ENCODE results near the gene BMPR1A. TPM values are rescaled to one million over a fixed set of nuclear protein-coding genes. Genes with fewer than 3 reads are reported as not detected.

The BMPR1A gene
- 10 to 100 TPM; 15.9 to 19.5 TPM for total RNA-seq

DNA sequence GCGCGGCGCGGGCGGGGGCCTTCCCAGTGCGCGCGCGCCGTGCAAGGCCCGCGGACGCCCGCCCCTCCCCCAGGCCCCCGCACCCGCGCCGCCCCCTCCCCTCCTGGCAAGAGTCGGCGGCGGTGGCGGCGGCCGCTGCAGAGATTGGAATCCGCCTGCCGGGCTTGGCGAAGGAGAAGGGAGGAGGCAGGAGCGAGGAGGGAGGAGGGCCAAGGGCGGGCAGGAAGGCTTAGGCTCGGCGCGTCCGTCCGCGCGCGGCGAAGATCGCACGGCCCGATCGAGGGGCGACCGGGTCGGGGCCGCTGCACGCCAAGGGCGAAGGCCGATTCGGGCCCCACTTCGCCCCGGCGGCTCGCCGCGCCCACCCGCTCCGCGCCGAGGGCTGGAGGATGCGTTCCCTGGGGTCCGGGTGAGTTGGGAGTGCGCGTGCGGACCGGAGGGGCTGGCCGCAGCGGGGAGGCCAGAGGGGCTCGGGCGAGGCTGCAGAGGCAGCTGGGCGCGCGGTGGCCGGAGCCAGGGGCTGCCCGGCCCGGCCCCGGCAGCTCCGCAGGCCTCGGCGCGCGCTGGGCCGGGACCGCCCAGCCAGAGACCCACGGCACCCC, at the start of gene BMPR1A:
Gene BMPR1A (plus strand): TSS at position 109 of the 602 bp plus-strand sequence. CDS start 119,400 bp downstream, outside the sequence.
- ChIA-PET POLR2A (interaction anchor here (0.7 to 1.3 kb wide), 4 partner anchors 44 to 79 kb away, joined by 3 to 6 read pairs (median 3); no protein-coding TSS in a partner anchor), CTCF (interaction anchor here (1.4 kb wide), 1 partner anchor 143 kb away, joined by 3 read pairs; no protein-coding TSS in a partner anchor)

DNA sequence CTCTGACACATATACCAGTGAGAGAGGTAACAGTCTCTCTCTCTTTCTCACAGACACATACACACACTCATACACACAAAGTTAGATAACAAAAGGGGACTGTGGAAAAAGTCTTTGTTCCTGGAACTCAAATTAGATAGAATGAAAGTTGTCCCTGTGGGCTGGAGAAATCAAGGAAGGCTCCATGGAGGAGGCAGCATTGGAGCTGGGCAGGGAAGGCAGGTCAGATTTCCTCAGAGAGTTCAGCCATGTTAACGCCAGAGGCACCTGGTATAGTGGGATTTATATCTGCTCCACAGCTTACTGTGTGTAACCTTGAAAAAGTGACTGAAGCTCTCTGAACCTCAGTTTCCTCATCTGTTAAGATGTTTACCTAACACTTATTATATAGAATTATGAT, 49.4 kb upstream of the BMPR1A start:
- CTCF ChIA-PET = no interaction called here

DNA sequence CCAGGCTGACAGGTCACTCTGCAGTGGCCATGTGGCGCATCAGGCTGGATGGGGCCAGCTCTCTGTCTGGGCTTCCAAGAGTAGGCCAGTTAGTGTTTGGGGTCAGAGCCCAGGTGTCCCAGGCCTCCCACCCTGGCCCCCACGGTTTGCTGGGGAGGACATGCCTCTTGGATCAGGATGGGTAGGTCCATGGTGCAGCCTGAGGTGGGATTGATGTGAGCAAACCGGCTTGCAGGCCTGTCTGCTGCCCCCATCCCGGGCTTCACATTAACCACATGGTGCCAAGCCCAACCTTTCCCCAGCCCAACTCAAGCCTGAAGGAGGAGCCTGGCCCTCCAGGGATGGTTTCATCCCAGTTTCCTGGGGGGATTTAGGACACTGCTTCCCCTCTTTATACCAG, 48.9 kb upstream of the BMPR1A start:
- POLR2A ChIA-PET = no interaction called here
- CTCF ChIA-PET = interaction anchor here (1.3 kb wide), 1 partner anchor 19 kb away, joined by 4 read pairs; no protein-coding TSS in a partner anchor

More for the DNA sequence above, 49.4 kb upstream of the BMPR1A start:
- POLR2A ChIA-PET = no interaction called here

DNA sequence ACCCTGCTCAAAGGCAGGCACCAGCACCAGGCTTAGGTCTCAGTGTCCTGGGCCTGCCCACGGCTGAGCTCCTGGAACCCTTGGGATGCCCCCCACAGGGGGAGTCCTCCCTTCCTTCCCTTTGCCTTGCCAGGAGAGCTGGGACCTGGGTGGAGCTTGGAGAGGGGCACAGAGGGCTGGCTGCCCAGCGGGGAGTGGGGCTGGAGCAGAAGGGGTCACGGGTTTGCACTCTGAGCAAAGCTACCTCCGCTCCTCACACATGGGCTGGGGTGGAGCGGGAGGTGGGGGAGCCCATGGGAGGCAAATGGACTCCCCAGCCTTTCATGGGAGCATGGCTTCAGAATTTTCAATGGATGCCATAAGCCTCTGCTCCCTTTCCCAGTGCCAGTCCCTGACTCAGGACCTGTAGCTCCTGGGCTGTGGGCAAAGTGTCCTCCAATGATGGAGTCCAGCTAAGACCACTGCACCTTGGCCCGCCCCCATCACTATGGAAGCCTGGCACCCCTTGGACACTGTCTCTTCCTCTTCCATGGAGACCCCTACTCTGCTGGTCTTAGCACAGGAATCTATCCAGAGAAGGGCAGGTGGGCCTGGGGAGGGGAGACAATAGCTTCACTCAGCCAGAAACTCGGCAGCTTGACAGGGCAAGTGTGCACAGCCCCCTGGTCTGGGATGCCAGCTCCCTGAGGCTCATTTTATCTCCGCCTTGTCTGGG, 48.2 kb upstream of the BMPR1A start:
- CTCF ChIA-PET = interaction anchor here (1.3 kb wide), 2 partner anchors 13 to 19 kb away, joined by 3 to 4 read pairs; no protein-coding TSS in a partner anchor
- POLR2A ChIA-PET = no interaction called here

DNA sequence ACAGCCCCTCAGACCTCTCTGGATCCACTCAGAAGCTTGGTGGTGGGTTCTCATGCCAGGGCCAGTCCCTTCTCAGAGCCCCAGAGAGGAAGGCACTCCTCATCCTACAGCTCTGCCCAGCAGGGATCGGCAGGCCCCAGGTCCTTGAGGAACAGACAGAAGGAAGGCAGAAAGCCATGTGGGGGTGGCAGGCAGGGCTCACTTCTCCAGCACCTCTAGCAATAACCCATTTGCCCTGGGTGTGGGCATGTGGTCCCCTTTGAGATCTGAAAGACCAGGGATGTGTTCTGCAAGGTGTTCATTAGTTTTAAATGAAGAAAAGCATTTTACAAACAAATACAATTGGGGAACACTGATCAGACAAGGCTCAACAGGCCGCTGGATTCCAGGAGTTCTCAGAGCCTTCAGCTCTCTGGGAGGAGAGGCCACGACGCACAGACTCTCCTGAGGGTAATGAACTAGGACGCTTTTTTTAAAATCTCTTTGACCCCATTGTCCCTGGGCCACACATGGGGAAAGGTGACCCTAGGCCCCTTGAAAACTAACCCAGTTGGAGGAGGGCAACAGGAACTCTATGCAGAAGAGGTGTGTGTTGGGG, 47.5 kb upstream of the BMPR1A start:
- ChIA-PET POLR2A (no interaction called here), CTCF (interaction anchor here (1.3 to 1.6 kb wide), 3 partner anchors 9 to 20 kb away, joined by 3 to 4 read pairs (median 3); no protein-coding TSS in a partner anchor)

DNA sequence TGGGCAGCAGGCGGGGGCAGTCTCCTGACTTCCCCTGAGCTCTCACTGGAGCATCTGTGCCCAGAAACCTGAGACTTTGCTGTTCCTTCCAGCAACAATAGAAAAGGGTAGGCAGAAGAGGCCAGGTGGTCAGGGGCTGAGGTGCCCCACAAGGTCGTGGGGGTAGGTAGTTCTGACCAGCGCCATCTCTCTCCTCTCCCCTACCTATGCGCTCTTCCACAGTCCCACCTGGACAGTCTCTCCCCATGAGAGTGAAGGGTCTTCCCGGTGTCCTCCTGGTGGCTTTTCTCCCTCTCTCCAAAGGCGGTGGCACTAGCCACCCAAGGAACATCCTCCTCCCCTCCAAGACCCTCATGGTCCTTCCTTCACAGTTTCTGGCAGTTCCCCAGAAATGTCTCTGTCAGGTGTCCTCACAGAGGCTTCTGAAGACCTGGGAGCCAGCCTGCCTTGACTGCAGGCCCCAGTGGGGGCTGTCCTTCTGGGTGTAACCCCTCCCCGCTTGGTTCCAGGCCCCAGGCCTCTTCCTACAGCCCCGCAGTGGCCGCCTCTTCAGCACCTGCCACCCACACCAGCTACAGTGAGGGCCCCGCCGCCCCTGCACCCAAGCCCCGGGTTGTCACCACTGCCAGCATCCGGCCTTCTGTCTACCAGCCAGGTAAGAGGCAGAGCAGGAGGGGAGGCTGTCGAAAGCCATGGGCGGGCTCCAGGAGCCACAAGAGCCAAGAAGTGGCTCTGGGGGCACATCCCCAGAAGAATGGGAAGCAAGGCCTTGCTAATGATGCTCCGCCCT, 46.8 kb upstream of the BMPR1A start:
- ChIA-PET POLR2A (no interaction called here), CTCF (interaction anchor here (0.5 to 1.6 kb wide), 2 partner anchors 10 to 156 kb away, joined by 3 read pairs; no protein-coding TSS in a partner anchor)

DNA sequence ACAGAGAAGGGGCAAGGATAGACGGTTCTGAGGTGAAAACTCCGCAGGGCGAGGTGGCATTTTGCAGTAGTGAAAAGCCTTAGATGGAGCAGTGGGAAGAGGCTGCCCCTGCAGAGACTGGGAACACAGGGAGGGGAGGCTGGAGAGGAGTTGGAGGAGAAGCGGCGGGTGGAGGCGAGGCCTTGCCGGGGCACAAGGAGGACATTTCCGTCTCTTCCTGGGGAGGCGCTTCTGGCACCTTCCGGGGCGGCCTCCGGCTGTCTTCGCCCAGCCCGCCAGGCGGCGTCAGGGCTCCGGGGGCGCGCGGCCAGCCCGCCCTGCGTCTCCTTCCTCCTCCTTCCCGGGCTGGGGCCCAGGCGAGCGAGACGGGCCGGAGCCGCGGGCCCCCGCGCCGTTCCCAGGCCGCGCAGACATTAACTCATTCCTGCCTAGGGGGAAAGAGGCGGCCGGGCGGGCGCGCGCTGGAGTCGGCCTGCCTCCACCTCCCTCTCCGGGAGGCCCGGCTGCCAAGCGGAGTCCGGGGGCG, 45.4 kb upstream of the BMPR1A start:
- ChIA-PET CTCF (interaction anchor here (1.0 kb wide), 1 partner anchor 311 kb away, joined by 3 read pairs; no protein-coding TSS in a partner anchor), POLR2A (interaction anchor here (1.0 kb wide), 1 partner anchor 45 kb away, joined by 3 read pairs; the partner anchor contains the start of gene BMPR1A)

DNA sequence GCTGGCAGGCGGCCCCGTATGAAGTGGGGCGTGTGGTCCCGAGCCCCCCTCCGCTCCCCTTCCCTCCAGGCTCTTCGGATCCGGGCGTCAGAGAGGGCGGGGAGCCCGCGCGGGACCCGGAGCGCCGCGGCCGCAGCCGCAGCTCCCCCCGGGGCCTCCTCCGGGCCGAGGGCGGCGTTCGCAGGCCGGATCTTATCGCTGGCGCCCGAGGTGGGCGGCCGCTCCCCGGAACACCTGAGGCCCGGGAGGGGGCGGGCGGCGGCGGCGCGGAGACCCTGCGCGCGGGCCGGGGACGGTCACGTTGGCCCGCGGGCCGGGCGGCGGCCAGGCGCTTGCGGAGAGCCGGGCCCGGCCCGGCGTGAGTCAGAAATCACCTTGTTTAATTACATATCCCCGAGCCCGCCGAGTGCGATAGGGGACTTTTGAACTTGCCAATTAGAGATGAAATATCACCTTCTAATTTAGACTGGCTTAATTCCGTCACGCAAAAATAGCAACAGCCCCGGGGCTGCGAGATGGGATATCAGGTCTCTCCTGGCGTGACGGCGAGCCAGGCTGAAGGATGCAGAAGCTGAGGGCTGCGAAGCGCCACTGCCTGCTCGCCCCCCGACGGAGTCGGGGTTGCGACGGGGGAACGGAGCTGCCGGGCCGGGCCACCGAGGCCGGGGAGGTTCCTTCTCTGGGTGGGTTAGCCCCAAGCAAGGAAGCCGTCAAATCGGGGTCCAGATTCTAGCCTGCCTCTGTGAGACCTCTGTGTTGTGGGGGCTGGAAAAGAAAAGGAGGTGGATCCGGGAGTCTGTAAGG, 44.7 kb upstream of the BMPR1A start:
- ChIA-PET CTCF (interaction anchor here (1.0 kb wide), 1 partner anchor 311 kb away, joined by 3 read pairs; no protein-coding TSS in a partner anchor), POLR2A (interaction anchor here (0.9 to 1.0 kb wide), 2 partner anchors 44 kb away, joined by 3 to 6 read pairs; partner anchors contain the start of gene BMPR1A)

DNA sequence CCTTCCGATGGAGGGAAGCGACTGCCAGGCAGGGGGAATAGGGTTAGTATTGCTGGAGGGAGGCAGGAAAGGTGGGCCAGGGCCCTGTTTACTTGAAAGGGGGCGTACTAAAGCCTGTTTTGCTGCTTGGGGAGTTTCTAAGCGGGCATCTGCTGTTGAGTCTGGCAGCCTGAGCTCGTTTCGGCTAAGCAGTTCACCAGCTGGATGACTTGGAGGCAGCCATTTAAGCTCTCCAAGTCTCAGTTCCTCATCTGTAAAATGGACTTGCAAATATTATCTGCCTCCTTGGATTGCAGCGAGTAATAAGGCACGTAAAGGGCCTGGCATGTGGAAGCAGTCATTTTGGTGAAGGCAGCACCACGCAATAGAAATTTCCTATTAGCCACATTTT, 44.1 kb upstream of the BMPR1A start:
- POLR2A ChIA-PET = interaction anchor here (0.9 kb wide), 1 partner anchor 44 kb away, joined by 6 read pairs; the partner anchor contains the start of gene BMPR1A

DNA sequence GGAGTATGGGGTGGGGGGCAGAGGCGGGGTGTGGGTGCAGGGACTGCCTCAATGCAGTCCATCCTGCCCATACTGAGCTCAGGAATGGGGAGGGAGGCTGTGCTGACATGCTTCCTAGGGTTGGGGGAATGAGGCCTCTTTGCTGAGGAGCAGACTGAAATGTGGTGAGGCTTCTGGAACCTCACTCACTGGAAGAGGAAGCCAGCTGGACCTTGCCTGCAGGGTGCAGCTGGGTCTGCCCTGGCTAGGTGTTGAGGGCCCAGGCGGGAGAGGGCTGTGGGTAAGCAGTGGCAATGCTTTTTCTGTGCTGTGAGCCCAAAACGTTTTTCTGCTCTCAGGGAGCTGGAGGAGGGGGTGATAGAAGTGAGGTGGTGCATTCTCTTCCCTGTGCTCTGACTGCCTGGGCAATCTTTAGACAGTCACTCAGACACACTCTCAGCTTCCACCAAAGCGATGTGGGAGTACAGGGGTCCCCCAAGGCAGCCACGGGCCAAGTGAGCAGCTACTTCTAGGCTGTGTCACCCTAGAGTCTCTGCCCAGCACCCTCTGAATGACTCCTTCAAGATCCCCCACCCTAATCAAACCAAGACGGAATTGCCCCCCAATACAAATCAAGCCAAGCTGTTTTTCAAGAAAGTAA, 41.1 kb upstream of the BMPR1A start:
- ChIA-PET POLR2A (interaction anchor here (0.5 kb wide), 1 partner anchor 191 kb away, joined by 3 read pairs; no protein-coding TSS in a partner anchor), CTCF (no interaction called here)

More for the DNA sequence above, 44.1 kb upstream of the BMPR1A start:
- CTCF ChIA-PET = no interaction called here

DNA sequence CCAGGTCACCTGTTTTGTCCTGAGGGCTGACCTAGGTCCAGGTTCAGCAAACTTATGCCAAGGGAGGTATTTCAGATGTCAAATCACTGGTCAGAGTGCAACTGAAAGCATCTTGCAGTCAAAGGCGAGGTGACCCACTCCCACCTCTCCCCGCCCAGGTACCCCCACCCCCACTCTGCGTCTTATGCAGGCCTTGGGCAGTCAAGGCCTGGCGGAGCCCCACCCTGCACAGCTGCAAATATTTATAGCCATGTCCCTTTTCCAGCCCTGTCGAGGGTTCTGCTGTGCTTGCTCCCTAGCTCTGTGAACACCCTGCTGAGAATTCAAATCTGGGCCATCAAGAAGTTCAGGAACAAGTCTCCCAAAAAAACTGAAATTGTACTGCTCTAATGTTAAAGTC, 40.6 kb upstream of the BMPR1A start:
- POLR2A ChIA-PET = no interaction called here
- CTCF ChIA-PET = no interaction called here

DNA sequence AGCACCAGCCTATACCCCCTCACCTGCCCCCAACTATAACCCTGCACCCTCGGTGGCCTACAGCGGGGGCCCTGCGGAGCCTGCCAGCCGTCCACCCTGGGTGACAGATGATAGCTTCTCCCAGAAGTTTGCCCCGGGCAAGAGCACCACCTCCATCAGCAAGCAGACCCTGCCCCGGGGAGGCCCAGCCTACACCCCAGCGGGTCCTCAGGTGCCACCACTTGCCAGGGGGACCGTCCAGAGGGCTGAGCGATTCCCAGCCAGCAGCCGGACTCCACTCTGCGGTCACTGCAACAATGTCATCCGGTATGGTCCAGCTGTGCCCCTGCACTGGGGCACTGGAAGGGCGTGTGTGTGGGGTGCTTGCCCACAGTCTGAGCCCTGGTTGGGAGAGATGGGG, 40.0 kb upstream of the BMPR1A start:
- CTCF ChIA-PET = no interaction called here
- POLR2A ChIA-PET = no interaction called here

DNA sequence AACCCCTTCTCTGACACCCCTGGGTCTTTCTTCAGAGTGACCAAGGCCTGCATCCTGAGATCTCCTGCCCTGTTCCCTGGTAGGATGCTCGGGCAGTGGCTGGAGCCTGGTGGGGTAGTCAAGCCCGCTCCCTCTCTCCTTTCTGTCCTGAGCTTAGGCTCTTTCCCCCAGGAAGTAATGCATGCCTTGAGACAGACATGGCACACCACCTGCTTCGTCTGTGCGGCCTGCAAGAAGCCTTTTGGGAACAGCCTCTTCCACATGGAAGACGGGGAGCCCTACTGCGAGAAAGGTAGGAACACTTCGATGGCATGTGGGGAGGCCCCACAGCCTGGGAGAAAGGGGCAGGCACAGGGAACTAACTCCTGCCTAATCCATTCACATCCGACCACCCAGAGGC, 37.9 kb upstream of the BMPR1A start:
- CTCF ChIA-PET = interaction anchor here (0.6 kb wide), 1 partner anchor 17 kb away, joined by 3 read pairs; no protein-coding TSS in a partner anchor
- POLR2A ChIA-PET = no interaction called here

DNA sequence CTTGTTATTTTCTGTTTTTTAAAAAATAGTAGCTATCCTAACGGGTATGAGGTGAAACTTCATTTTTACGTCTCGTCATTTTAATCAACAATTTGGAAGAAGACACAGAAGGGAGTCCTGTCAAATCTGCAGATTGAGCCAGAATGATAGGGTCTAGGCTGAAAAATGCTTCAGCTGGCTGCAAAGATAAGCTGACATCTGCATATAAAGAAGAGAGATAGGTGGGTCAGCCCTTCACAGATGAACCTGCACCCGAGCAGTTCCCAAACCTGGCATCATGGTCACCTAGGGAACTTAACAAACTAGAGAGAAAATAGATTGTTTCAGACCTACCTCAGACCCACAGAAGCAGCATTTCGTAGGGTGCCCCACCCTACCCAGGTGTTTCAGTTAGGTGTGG, 35.2 kb upstream of the BMPR1A start:
- CTCF ChIA-PET = no interaction called here
- POLR2A ChIA-PET = no interaction called here

DNA sequence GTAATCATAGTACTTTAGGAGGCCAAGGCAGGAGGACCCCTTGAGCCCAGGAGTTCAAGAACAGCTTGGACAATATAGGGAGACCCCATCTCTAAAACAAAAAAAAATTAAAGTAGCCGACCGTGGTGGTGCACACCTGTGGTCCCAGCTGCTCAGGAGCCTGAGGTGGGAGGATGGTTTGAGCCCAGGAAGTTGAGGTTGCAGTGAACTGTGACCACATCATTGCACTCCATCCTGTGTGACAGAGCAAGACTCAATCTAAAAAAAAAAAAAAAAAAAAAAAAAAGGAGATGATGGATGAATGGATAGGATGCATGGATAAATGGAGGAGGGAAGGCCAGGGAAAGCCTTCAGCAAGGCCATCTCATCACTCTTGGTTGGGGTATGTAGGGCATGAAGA, 33.4 kb upstream of the BMPR1A start:
- CTCF ChIA-PET = interaction anchor here (0.6 kb wide), 1 partner anchor 164 kb away, joined by 3 read pairs; no protein-coding TSS in a partner anchor
- POLR2A ChIA-PET = no interaction called here

DNA sequence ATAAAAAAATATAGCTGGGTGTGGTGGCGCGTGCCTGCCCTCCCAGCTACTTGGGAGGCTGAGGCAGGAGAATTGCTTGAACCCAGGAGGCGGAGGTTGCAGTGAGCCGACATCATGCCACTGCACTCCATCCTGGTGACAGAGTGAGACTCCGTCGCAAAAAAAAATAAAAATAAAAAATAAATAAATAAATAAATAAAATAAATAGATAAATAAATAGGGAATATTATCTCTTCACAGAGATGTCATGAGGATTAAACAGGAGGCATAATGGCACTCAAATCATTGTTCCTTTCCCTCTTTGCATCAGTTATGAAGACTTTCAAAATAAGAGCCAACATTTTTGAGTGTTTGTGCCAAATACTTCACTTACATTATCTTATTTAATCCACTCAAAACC, 32.0 kb upstream of the BMPR1A start:
- ChIA-PET POLR2A (no interaction called here), CTCF (interaction anchor here (0.6 kb wide), 1 partner anchor 150 kb away, joined by 3 read pairs; no protein-coding TSS in a partner anchor)

DNA sequence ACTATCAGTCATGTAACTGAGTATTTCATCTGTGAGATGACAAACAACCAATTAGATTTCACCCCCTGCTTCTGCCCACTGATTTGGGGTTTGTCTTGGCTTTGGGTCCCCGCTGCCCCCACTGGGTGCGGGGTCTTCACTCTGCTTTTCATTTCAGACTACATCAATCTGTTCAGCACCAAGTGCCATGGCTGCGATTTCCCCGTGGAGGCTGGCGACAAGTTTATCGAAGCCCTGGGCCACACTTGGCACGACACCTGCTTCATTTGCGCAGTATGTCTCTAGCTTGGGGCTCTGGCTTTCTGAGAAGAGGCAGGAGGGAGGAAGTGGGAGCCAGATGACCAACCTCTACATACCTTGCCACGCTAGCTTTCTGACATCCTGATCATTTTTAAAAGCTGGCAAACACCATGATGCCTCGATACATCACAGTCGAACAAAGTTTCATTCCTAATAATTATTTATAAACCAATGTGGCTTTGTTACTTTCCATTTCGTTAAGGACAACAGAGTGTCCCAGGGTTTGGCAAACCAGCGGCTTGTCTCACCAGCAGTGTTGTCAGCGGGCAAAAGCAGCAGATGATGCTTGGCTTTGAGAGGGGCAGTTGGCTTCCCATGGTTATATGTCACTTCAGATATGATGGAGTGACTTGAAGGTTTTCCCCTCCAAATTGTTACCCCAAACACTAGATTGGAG, 30.3 kb upstream of the BMPR1A start:
- CTCF ChIA-PET = interaction anchor here (1.0 kb wide), 1 partner anchor 32 kb away, joined by 3 read pairs; no protein-coding TSS in a partner anchor
- POLR2A ChIA-PET = no interaction called here
